IPS DF 4.7 (cell line): Measurements from ENCODE around the gene NPIPA8.
"Not testable (repeated sequence)": the region's sequence is repeated elsewhere in the genome, so short reads cannot be mapped to it uniquely, and the experiment has no call there.

Source experiments
- DNase-seq: peaks from one replicate; pipeline ENCODE4 v3.0.0-alpha.2; 2013; ENCODE audit warnings: low spot score; ENCODE audit errors: extremely low read depth

The NPIPA8 gene

GRCh38 chr16:18280319-18280718, 56.2 kb downstream of the NPIPA8 start:
- not testable (repeated sequence) for DNase-seq

- DNase-seq = not testable (repeated sequence)
Measured at GRCh38 chr16:18276756-18277155, 59.8 kb downstream of the NPIPA8 start.

GRCh38 chr16:18270171-18270570, 66.4 kb downstream of the NPIPA8 start:
- not testable (repeated sequence) for DNase-seq
